Jurkat, Clone E6-1 (cell line): ENCODE measurements around the gene ATP6V0E1.
"Not testable (repeated sequence)": the region's sequence is repeated elsewhere in the genome, so short reads cannot be mapped to it uniquely, and the experiment has no call there.

Experiments used
- DNase-seq: peaks from one replicate; pipeline ENCODE4 v3.0.0-alpha.2; 2011; ENCODE audit warnings: low read depth, low spot score
- H3K4me3 ChIP-seq: 2 replicates; pipeline ENCODE4 v1.5.1; 2011; ENCODE audit warnings: mild to moderate bottlenecking, low read length, control low read depth, moderate library complexity

ATP6V0E1 gene

GRCh38 chr5:173020643-173021042 is 37.1 kb downstream of the ATP6V0E1 start:
- DNase-seq, result no peak
- H3K4me3 ChIP-seq, result no peak overlapping the region

- H3K4me3 ChIP-seq, result no peak overlapping the region
- DNase-seq, result no peak
These were observed 42.1 kb downstream of the ATP6V0E1 start for GRCh38 chr5:173025651-173026050.

- no peak overlapping the region for H3K4me3 ChIP-seq
- no peak for DNase-seq
These were observed 44.3 kb downstream of the ATP6V0E1 start for GRCh38 chr5:173027905-173028304.

- H3K4me3 ChIP-seq, result no peak overlapping the region
- DNase-seq, result no peak
These were observed 45.3 kb downstream of the ATP6V0E1 start for GRCh38 chr5:173028811-173029327.

- no peak for DNase-seq
- H3K4me3 ChIP-seq, result no peak overlapping the region
These were observed 45.9 kb downstream of the ATP6V0E1 start for GRCh38 chr5:173029499-173029921.

GRCh38 chr5:173032096-173032495 is 48.5 kb downstream of the ATP6V0E1 start:
- not testable (repeated sequence) for DNase-seq, H3K4me3 ChIP-seq

GRCh38 chr5:173032730-173033129 is 49.2 kb downstream of the ATP6V0E1 start:
- no peak overlapping the region for H3K4me3 ChIP-seq

GRCh38 chr5:173033923-173034322 is 50.4 kb downstream of the ATP6V0E1 start:
- DNase-seq, result no peak
- H3K4me3 ChIP-seq, result no peak overlapping the region

More at GRCh38 chr5:173032730-173033129, 49.2 kb downstream of the ATP6V0E1 start:
- no peak for DNase-seq

GRCh38 chr5:173035904-173036707 is 52.5 kb downstream of the ATP6V0E1 start:
- no peak for DNase-seq
- no peak overlapping the region for H3K4me3 ChIP-seq

GRCh38 chr5:173039188-173039587 is 55.6 kb downstream of the ATP6V0E1 start:
- DNase-seq, result no peak
- H3K4me3 ChIP-seq, result no peak overlapping the region

- DNase-seq, result no peak
- no peak overlapping the region for H3K4me3 ChIP-seq
These were observed 56.4 kb downstream of the ATP6V0E1 start for GRCh38 chr5:173039964-173040363.

GRCh38 chr5:173041881-173042762 is 58.6 kb downstream of the ATP6V0E1 start:
- DNase-seq, result no peak
- no peak overlapping the region for H3K4me3 ChIP-seq

GRCh38 chr5:173042763-173043107 is 59.2 kb downstream of the ATP6V0E1 start:
- no peak overlapping the region for H3K4me3 ChIP-seq
- no peak for DNase-seq

- H3K4me3 ChIP-seq, result no peak overlapping the region
- no peak for DNase-seq
These were observed 61.9 kb downstream of the ATP6V0E1 start for GRCh38 chr5:173045474-173045873.

GRCh38 chr5:173047096-173047837 is 63.7 kb downstream of the ATP6V0E1 start:
- DNase-seq, H3K4me3 ChIP-seq: not testable (repeated sequence)

- no peak overlapping the region for H3K4me3 ChIP-seq
These were observed 64.2 kb downstream of the ATP6V0E1 start for GRCh38 chr5:173047838-173048105.

GRCh38 chr5:173050791-173051190 is 67.2 kb downstream of the ATP6V0E1 start:
- no peak overlapping the region for H3K4me3 ChIP-seq
- DNase-seq, result no peak

More at GRCh38 chr5:173047838-173048105, 64.2 kb downstream of the ATP6V0E1 start:
- DNase-seq, result no peak

- DNase-seq, result no peak
- no peak overlapping the region for H3K4me3 ChIP-seq
These were observed 68.2 kb downstream of the ATP6V0E1 start for GRCh38 chr5:173051746-173052145.

- DNase-seq, result no peak
- no peak overlapping the region for H3K4me3 ChIP-seq
These were observed 69.5 kb downstream of the ATP6V0E1 start for GRCh38 chr5:173053041-173053440.
